ENCODE results near the gene METTL2B.
"Not testable (repeated sequence)": the region's sequence is repeated elsewhere in the genome, so short reads cannot be mapped to it uniquely, and the experiment has no call there.

- not testable (repeated sequence) for TF ChIP-seq POLR2AphosphoS5 (IDR thresholded peaks at IDR 0.05; ENCODE audit: low read depth, low read length); ASH2L (IDR thresholded peaks at IDR 0.05; ENCODE audit: low read length); CTCF (IDR thresholded peaks at IDR 0.05; ENCODE audit: control extremely low read depth in 1 of 3, insufficient read depth in 1 of 3, low read depth in 1 of 3, low read length in 3 of 3); SRF (IDR thresholded peaks at IDR 0.05; ENCODE audit: low read depth, low read length); EZH2 (IDR thresholded peaks at IDR 0.05; ENCODE audit: low read depth, low read length, severe bottlenecking); TAF1 (IDR thresholded peaks at IDR 0.05; ENCODE audit: low read depth, low read length); SUZ12 (IDR thresholded peaks at IDR 0.05; ENCODE audit: low read length); CEBPB (IDR thresholded peaks at IDR 0.05; ENCODE audit: low read depth, low read length)
These were observed 35.1 kb downstream of the METTL2B start for GRCh38 chr7:128511692-128512091.
